Right lobe of liver (tissue), 4 donors: ENCODE measurements around the gene CYGB.

Experiments used
- CTCF ChIP-seq, 4 donors: fragments of 200-600 bp in 3 of 4; fragments of 450-650 bp in 1 of 4; IDR thresholded peaks; one replicate each; pipeline versions ENCODE4 v1.5.1 to v1.8.0; 2016 to 2022; ENCODE audit warnings: antibody characterized with exemption in 4 of 4, mild to moderate bottlenecking in 2 of 4
- POLR2A ChIP-seq: fragments of 450-650 bp; IDR thresholded peaks from one replicate; pipeline ENCODE4 v1.6.1; 2017; ENCODE audit warnings: antibody characterized with exemption, mild to moderate bottlenecking
- donor health status: DM: no; HTN: no; CAD: no.
- donor health status: DM: no; HTN: no; CAD: no.
- donor health status: DM: no; HTN: yes; CAD: no.

DNA sequence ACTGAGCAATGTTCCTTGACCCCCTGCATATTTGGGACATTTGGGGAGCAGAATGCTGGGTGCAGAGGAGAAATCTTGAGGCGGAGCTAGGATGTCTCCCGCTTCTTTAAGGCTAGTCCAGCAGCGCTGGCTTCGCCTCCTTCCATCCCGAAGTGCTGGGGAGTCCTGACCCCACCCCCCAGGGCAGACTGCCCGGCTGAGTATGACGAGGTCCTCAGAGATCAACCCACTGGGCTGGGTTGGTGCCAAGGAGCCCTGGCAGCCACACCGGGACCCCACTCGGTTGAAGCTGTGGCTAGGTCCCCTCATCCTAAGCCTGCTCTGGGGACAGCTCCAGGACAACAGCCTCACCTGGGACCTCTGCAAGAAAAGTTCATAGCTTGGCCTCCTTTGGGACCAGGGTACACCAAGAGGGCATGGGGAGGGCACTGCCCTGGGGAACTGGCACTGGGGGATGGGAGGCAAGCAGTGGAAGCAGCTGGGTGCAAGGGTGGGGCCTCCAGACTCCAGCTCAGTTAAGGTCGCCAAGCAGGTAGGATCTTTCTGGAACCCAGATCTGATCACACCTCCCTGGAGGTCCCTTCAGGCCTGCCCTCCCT is 47.3 kb downstream of the CYGB start:
- no peak for TF ChIP-seq CTCF (IDR thresholded peaks at IDR 0.05)
- TF ChIP-seq POLR2A, result no peak
